H1 (cell line): Measurements from ENCODE around the gene HOXB7. TPM values are rescaled to one million over a fixed set of nuclear protein-coding genes. Genes with fewer than 3 reads are reported as not detected.
A peak's percentile ranks its signal among the peaks of the same experiment; 100 is the strongest.

Experiments used
- CTCF ChIA-PET: fragments of 300-600 bp; sonication (Branson Sonifier 250); formaldehyde crosslinking; loops from one replicate; lab custom pipeline; 2021; ENCODE audit not compliant: partially characterized antibody; lab: Charles Lee
- POLR2A ChIA-PET: fragments of 300-600 bp; sonication (Branson Sonifier 250); formaldehyde crosslinking; loops from one replicate; lab custom pipeline; 2021; ENCODE audit warnings: inconsistent platforms; ENCODE audit not compliant: partially characterized antibody; lab: Charles Lee
- DNase-seq, 2 experiments: peaks; one replicate each; pipeline versions ENCODE4 v3.0.0 to v3.0.0-alpha.2; 2010 to 2022; ENCODE audit warnings: low spot score in 2 of 2, low read depth in 1 of 2, mixed read lengths in 1 of 2
- FAIRE-seq: peaks from 2 replicates; lab custom pipeline; 2011; peaks lifted over from hg19 to GRCh38; lab: Jason Lieb, UNC
- H2AFZ ChIP-seq: 2 replicates; pipeline ENCODE4 v1.8.1; 2012; ENCODE audit warnings: low read length, inconsistent platforms
- H2AK5ac ChIP-seq: 2 replicates; pipeline ENCODE4 v1.6.1; 2013; ENCODE audit warnings: low read depth, low read length
- H2BK120ac ChIP-seq: replicated peaks from 2 replicates; pipeline ENCODE3; 2013; ENCODE audit warnings: low read depth, low read length, inconsistent platforms
- H2BK12ac ChIP-seq: 2 replicates; pipeline ENCODE4 v1.6.1; 2013; ENCODE audit warnings: low read depth, low read length
- H2BK15ac ChIP-seq: 2 replicates; pipeline ENCODE4 v1.6.1; 2013; ENCODE audit warnings: low read length
- H2BK20ac ChIP-seq: 2 replicates; pipeline ENCODE4 v1.6.1; 2013; ENCODE audit warnings: low read length
- H2BK5ac ChIP-seq: 2 replicates; pipeline ENCODE4 v1.6.1; 2013; ENCODE audit warnings: low read depth, low read length
- H3K14ac ChIP-seq: 2 replicates; pipeline ENCODE4 v1.6.1; 2013; ENCODE audit warnings: inconsistent platforms; ENCODE audit not compliant: insufficient read length
- H3K18ac ChIP-seq: 2 replicates; pipeline ENCODE4 v1.6.1; 2013; ENCODE audit warnings: low read length; ENCODE audit errors: extremely low read depth
- H3K23ac ChIP-seq: 2 replicates; pipeline ENCODE4 v1.6.1; 2013; ENCODE audit warnings: inconsistent platforms; ENCODE audit not compliant: insufficient read length
- H3K23me2 ChIP-seq: 2 replicates; pipeline ENCODE4 v1.6.1; 2013; ENCODE audit warnings: low read depth, low read length
- H3K27ac ChIP-seq: 2 replicates; pipeline ENCODE4 v1.6.1; 2011; ENCODE audit warnings: low read depth, low read length, inconsistent platforms
- H3K27me3 ChIP-seq, 4 experiments: replicated peaks in 1 of 4; 1 replicate in 1 of 4; 2 replicates in 3 of 4; pipeline versions ENCODE4 v1.6.1 to v1.8.1; 2011 to 2013; ENCODE audit warnings: low read length in 3 of 4, mild to moderate bottlenecking in 3 of 4, inconsistent platforms in 2 of 4, mixed read lengths in 2 of 4, moderate library complexity in 1 of 4; ENCODE audit not compliant: control insufficient read depth in 3 of 4, insufficient read depth in 3 of 4; ENCODE audit errors: extremely low read depth in 1 of 4
- H3K36me3 ChIP-seq, 4 experiments: 2 replicates each; pipeline versions ENCODE4 v1.6.1 to v1.8.1; 2011 to 2013; ENCODE audit warnings: mild to moderate bottlenecking in 4 of 4, low read length in 3 of 4, moderate library complexity in 2 of 4, control low read depth in 1 of 4, inconsistent platforms in 1 of 4; ENCODE audit not compliant: insufficient read depth in 4 of 4, control insufficient read depth in 2 of 4
- H3K4ac ChIP-seq: replicated peaks from 2 replicates; pipeline ENCODE3; 2013; ENCODE audit warnings: low read length, low read depth, mixed read lengths, inconsistent platforms; ENCODE audit not compliant: insufficient read length
- H3K4me1 ChIP-seq, 4 experiments: replicated peaks in 1 of 4; 1 replicate in 1 of 4; 2 replicates in 3 of 4; pipeline versions ENCODE4 v1.6.1 to v1.8.1; 2011 to 2013; ENCODE audit warnings: low read length in 3 of 4, inconsistent platforms in 2 of 4, mixed read lengths in 1 of 4; ENCODE audit not compliant: insufficient read depth in 4 of 4, control insufficient read depth in 3 of 4
- H3K4me2 ChIP-seq, 2 experiments: 2 replicates each; pipeline versions ENCODE4 v1.6.1 to v1.8.1; 2011 to 2013; ENCODE audit warnings: low read depth in 2 of 2, low read length in 2 of 2, control low read depth in 1 of 2, inconsistent platforms in 1 of 2, mild to moderate bottlenecking in 1 of 2; ENCODE audit not compliant: insufficient read depth in 1 of 2
- H3K4me3 ChIP-seq, 4 experiments: fragments of 200-600, 300-600 bp in 1 of 4; sonication (generic), shearing (Covaris generic), sonication (Bioruptor Twin) in 1 of 4; 2 replicates each; pipeline versions ENCODE4 v1.5.1 to v1.8.1; 2011 to 2016; ENCODE audit warnings: low read length in 4 of 4, low read depth in 3 of 4, control low read depth in 2 of 4, inconsistent platforms in 2 of 4, mild to moderate bottlenecking in 2 of 4, mixed read lengths in 1 of 4, moderate library complexity in 1 of 4; ENCODE audit not compliant: insufficient read depth in 2 of 4; ENCODE audit errors: extremely low read depth in 1 of 4
- H3K56ac ChIP-seq: replicated peaks from 2 replicates; pipeline ENCODE3; 2013; ENCODE audit warnings: low read depth, mild to moderate bottlenecking, mixed read lengths, low read length, inconsistent platforms; ENCODE audit not compliant: insufficient read length
- H3K79me1 ChIP-seq: 2 replicates; pipeline ENCODE4 v1.6.1; 2013; ENCODE audit warnings: low read depth, low read length, control low read depth
- H3K79me2 ChIP-seq, 2 experiments: 2 replicates each; pipeline versions ENCODE4 v1.6.1 to v1.8.1; 2012 to 2013; ENCODE audit warnings: low read length in 2 of 2, mild to moderate bottlenecking in 2 of 2, inconsistent platforms in 1 of 2; ENCODE audit not compliant: insufficient read depth in 2 of 2, control insufficient read depth in 1 of 2
- H3K9ac ChIP-seq, 4 experiments: replicated peaks in 1 of 4; 1 replicate in 1 of 4; 2 replicates in 3 of 4; pipeline versions ENCODE4 v1.6.1 to v1.8.1; 2011 to 2013; ENCODE audit warnings: low read depth in 3 of 4, low read length in 3 of 4, control low read depth in 2 of 4, mild to moderate bottlenecking in 2 of 4, moderate library complexity in 2 of 4, inconsistent platforms in 1 of 4; ENCODE audit errors: extremely low read depth in 1 of 4
- H3K9me3 ChIP-seq, 2 experiments: 2 replicates each; pipeline versions ENCODE4 v1.6.1 to v1.8.1; 2012 to 2013; ENCODE audit warnings: mild to moderate bottlenecking in 2 of 2, moderate library complexity in 2 of 2, control low read depth in 1 of 2, inconsistent platforms in 1 of 2, low read depth in 1 of 2, low read length in 1 of 2, mixed read lengths in 1 of 2; ENCODE audit not compliant: insufficient read depth in 2 of 2
- H4K20me1 ChIP-seq, 2 experiments: replicated peaks in 1 of 2; 2 replicates each; pipeline versions ENCODE3 to v1.8.1; 2011 to 2013; ENCODE audit warnings: inconsistent platforms in 2 of 2, low read length in 2 of 2, mild to moderate bottlenecking in 1 of 2; ENCODE audit not compliant: insufficient read depth in 2 of 2, control insufficient read depth in 1 of 2
- H4K5ac ChIP-seq: 2 replicates; pipeline ENCODE4 v1.6.1; 2013; ENCODE audit warnings: low read length, low read depth, mixed read lengths, inconsistent platforms; ENCODE audit not compliant: insufficient read length
- H4K8ac ChIP-seq: 2 replicates; pipeline ENCODE4 v1.8.0; 2013; ENCODE audit warnings: mild to moderate bottlenecking, moderate library complexity, low read length, inconsistent platforms; ENCODE audit not compliant: insufficient read depth; ENCODE audit errors: extremely low read depth
- H4K91ac ChIP-seq: replicated peaks from 2 replicates; pipeline ENCODE3; 2013; ENCODE audit warnings: low read length, mixed read lengths, inconsistent platforms; ENCODE audit not compliant: insufficient read length
- CHD1 ChIP-seq: IDR thresholded peaks from 2 replicates; pipeline ENCODE4 v1.6.1; 2012; ENCODE audit warnings: low read depth, low read length, improper control_type of control experiment
- EP300 ChIP-seq, 2 experiments: IDR thresholded peaks; 1 replicate in 1 of 2; 2 replicates in 1 of 2; pipeline ENCODE4 v1.6.1; 2011 to 2012; ENCODE audit warnings: low read depth in 2 of 2, low read length in 2 of 2, mild to moderate bottlenecking in 2 of 2, borderline replicate concordance in 1 of 2, inconsistent platforms in 1 of 2, moderate library complexity in 1 of 2
- EZH2 ChIP-seq: fragments of 200-600 bp; sonication (generic); IDR thresholded peaks from 2 replicates; pipeline ENCODE4 v1.7.1; 2012; ENCODE audit warnings: low read depth, mild to moderate bottlenecking, moderate library complexity, low read length, inconsistent platforms; ENCODE audit not compliant: severe bottlenecking
- NANOG ChIP-seq: IDR thresholded peaks from 2 replicates; pipeline ENCODE4 v1.6.1; 2011; ENCODE audit warnings: low read length, low read depth, mild to moderate bottlenecking, inconsistent platforms; ENCODE audit not compliant: insufficient read depth, poor library complexity, severe bottlenecking
- NRF1 ChIP-seq: IDR thresholded peaks from 2 replicates; pipeline ENCODE4 v1.6.1; 2011; ENCODE audit warnings: mild to moderate bottlenecking, low read depth, low read length, improper control_type of control experiment
- POLR2AphosphoS5 ChIP-seq: IDR thresholded peaks from 2 replicates; pipeline ENCODE4 v1.6.1; 2011; ENCODE audit warnings: low read depth, low read length
- RAD21 ChIP-seq, 2 experiments: IDR thresholded peaks in 1 of 2; conservative IDR thresholded peaks in 1 of 2; 2 replicates each; pipeline ENCODE4 v1.6.1; 2011; ENCODE audit warnings: low read depth in 2 of 2, low read length in 2 of 2, improper control_type of control experiment in 1 of 2, inconsistent platforms in 1 of 2, mild to moderate bottlenecking in 1 of 2, moderate library complexity in 1 of 2
- RNF2 ChIP-seq: fragments of 200-900, 300-1000 bp; sonication (generic); IDR thresholded peaks from 2 replicates; pipeline ENCODE4 v1.7.1; 2016; ENCODE audit warnings: borderline replicate concordance, low read depth, mild to moderate bottlenecking, antibody characterized with exemption, low read length; ENCODE audit not compliant: poor library complexity, severe bottlenecking; ENCODE audit errors: missing control alignments
- SIN3A ChIP-seq, 2 experiments: IDR thresholded peaks in 1 of 2; conservative IDR thresholded peaks in 1 of 2; 2 replicates each; pipeline ENCODE4 v1.6.1; 2011 to 2012; ENCODE audit warnings: low read length in 2 of 2, improper control_type of control experiment in 1 of 2, low read depth in 1 of 2, mild to moderate bottlenecking in 1 of 2
- SIX5 ChIP-seq: IDR thresholded peaks from 2 replicates; pipeline ENCODE4 v1.6.1; 2011; ENCODE audit warnings: mild to moderate bottlenecking, low read depth, low read length
- WGBS, 2 experiments: shearing (Covaris generic) in 1 of 2; methylation state at CpG; one replicate each; pipeline versions ENCODE4 v1.1.6 to v1.1.7; 2013 to 2015; ENCODE audit warnings: low lambda C conversion rate in 2 of 2, mixed read lengths in 2 of 2, inconsistent platforms in 1 of 2, low coverage in 1 of 2, missing lambda C conversion rate in 1 of 2; ENCODE audit not compliant: insufficient replicate concordance in 2 of 2, insufficient coverage in 1 of 2, insufficient read length in 1 of 2; ENCODE audit errors: extremely low coverage in 1 of 2, missing lambda C conversion rate in 1 of 2; 5-methylcytosine and 5-hydroxymethylcytosine counted together
- polyA plus RNA-seq, 7 experiments: library from polyadenylated mRNA; depleted of rRNA in 3 of 7; stranded (reverse) in 5 of 7; unstranded in 2 of 7; fragments of >200 nt in 5 of 7; fragments of 200-250 nt in 2 of 7; gene quantifications; 1 replicate in 5 of 7; 2 replicates in 1 of 7; 4 replicates in 1 of 7; pipeline versions ENCODE4 v1.2.1 to v1.2.3, GENCODE V29; 2011 to 2013; ENCODE audit warnings: missing spikeins in 2 of 7, mixed read lengths in 2 of 7
- total RNA-seq: library from RNA; stranded (reverse); fragmentation: NEBNext Ultra II Directional; extraction: Animal tissue kit (Norgen Biotek cat#: 25700); gene quantifications from 2 replicates; pipeline ENCODE4 v1.2.1, GENCODE V29; 2021

HOXB7 gene
- total and polyA plus RNA-seq, 2 of the 8 experiments (the other 6 are each of a cell fraction or from before 2014, with no cell fraction given) = not detected

GRCh38 chr17:48558057-48558830 lies 52.6 kb downstream of the HOXB7 start:
- H3K18ac ChIP-seq = no peak overlapping the region
- H2BK5ac ChIP-seq = no peak overlapping the region
- H3K79me2 ChIP-seq = no peaks in the 10 kb centered on the region
- H3K4me3 ChIP-seq = no peak overlapping the region
- peaks cover 0 to 5% (median 0%) of the 10 kb centered on the region in 4 experiments; a peak in 1 of 8 replicates for H3K36me3 ChIP-seq
- H3K27ac ChIP-seq = no peak overlapping the region
- peaks cover 17 to 30% of the 10 kb centered on the region in 2 experiments for H4K20me1 ChIP-seq
- no peak overlapping the region for H3K4me2 ChIP-seq
- no peaks in the 10 kb centered on the region for H3K9me3 ChIP-seq
- no peak overlapping the region for H3K4ac ChIP-seq
- no peak overlapping the region for H4K91ac ChIP-seq
- H4K5ac ChIP-seq = no peak overlapping the region
- no peak overlapping the region for H3K56ac ChIP-seq
- H3K4me1 ChIP-seq = peaks cover 0 to 9% (median 4%) of the 10 kb centered on the region in 4 experiments; a peak in 4 of 7 replicates
- no peak overlapping the region for H2AFZ ChIP-seq
- H2AK5ac ChIP-seq = no peak overlapping the region
- DNase-seq = no peak
- ChIA-PET CTCF (interaction anchor here (0.9 to 4.0 kb wide), 7 partner anchors 9 to 78 kb away, joined by 4 to 18 read pairs (median 4); partner anchors contain the start of gene HOXB5), POLR2A (interaction anchor here (0.6 to 1.6 kb wide), 2 partner anchors 14 to 43 kb away, joined by 3 to 4 read pairs; no protein-coding TSS in a partner anchor)
- H3K79me1 ChIP-seq = no peaks in the 10 kb centered on the region
- H4K8ac ChIP-seq = no peak overlapping the region
- H3K14ac ChIP-seq = no peak overlapping the region
- H2BK120ac ChIP-seq = no peak overlapping the region
- no peak overlapping the region for H2BK12ac ChIP-seq
- H3K9ac ChIP-seq = no peak overlapping the region
- no peak overlapping the region for H2BK20ac ChIP-seq
- no peaks in the 10 kb centered on the region for H3K23me2 ChIP-seq
- H3K23ac ChIP-seq = no peak overlapping the region
- no peak overlapping the region for H2BK15ac ChIP-seq
- H3K27me3 ChIP-seq = peaks cover 98 to 100% (median 99%) of the 10 kb centered on the region in 4 experiments
- no peak for FAIRE-seq
- WGBS, 2 experiments = 19% methylated on average over 13 of the region's 13 CpGs; no CpG with 5 or more reads in 1 of the 2 experiments
- TF ChIP-seq EP300 (IDR thresholded peaks at IDR 0.05; ENCODE audit: borderline replicate concordance in 1 of 2, low read depth in 2 of 2, low read length in 2 of 2) (no peak), NRF1 (no peak), SIN3A (conservative IDR thresholded peaks at IDR 0.05 in 1 of 2, IDR thresholded peaks at IDR 0.05 in 1 of 2; ENCODE audit: low read depth in 1 of 2, low read length in 2 of 2) (no peak), SIX5 (no peak), CHD1 (no peak), EZH2 (peak; percentile 74), RNF2 (peak; percentile 86), RAD21 (IDR thresholded peaks at IDR 0.05 in 1 of 2, conservative IDR thresholded peaks at IDR 0.05 in 1 of 2; ENCODE audit: low read depth in 2 of 2, low read length in 2 of 2) (no peak), POLR2AphosphoS5 (no peak), NANOG (no peak)
